ENCODE results near the gene TMEM163. TPM values are rescaled to one million over a fixed set of nuclear protein-coding genes. Genes with fewer than 3 reads are reported as not detected.

Gene TMEM163
- total RNA-seq, 1 experiment from 2014 or later = 0.12 TPM

- H3K4me3 ChIP-seq (replicated peaks in 1 of 2; ENCODE audit: low read depth in 1 of 2, low read length in 2 of 2) = no peak overlapping the region
- H3K9me2 ChIP-seq (ENCODE audit: insufficient read depth) = no peaks in the 10 kb centered on the region
- RAD21 ChIA-PET (ENCODE audit: low non-redundant PET in 1 of 2, low total read pairs in 2 of 2, uncharacterized antibody in 2 of 2, unreplicated experiment in 2 of 2) = no interaction called here
- H3K27me3 ChIP-seq (ENCODE audit: insufficient read depth, low read length) = peaks cover 13% of the 10 kb centered on the region
- POLR2A ChIA-PET = no interaction called here
- H2AFZ ChIP-seq (ENCODE audit: low read depth, low read length, poor library complexity, severe bottlenecking) = no peak overlapping the region
- H3K27ac ChIP-seq (ENCODE audit: low read depth, low read length) = no peak overlapping the region
- BruUV-seq (replicated peaks) = no TSS peak
- no peaks in the 10 kb centered on the region for H3K79me2 ChIP-seq (ENCODE audit: insufficient read depth, low read length)
- no peak overlapping the region for H3K9ac ChIP-seq (ENCODE audit: low read length)
- CTCF ChIA-PET = no interaction called here
- no peaks in the 10 kb centered on the region for H3K36me3 ChIP-seq (ENCODE audit: control insufficient read depth in 1 of 2, insufficient read depth in 2 of 2, low read length in 2 of 2)
- no peak for TF ChIP-seq SIN3A (IDR thresholded peaks at IDR 0.05; ENCODE audit: low read depth)
- no peak for TF ChIP-seq ELF1 (IDR thresholded peaks at IDR 0.05; ENCODE audit: borderline replicate concordance, low read depth)
- TF ChIP-seq RAD21 (IDR thresholded peaks at IDR 0.05; ENCODE audit: low read depth) = no peak
- no peak for TF ChIP-seq EZH2phosphoT487 (IDR thresholded peaks at IDR 0.05; ENCODE audit: borderline replicate concordance)
- no peak for TF ChIP-seq MAX (IDR thresholded peaks at IDR 0.05)
- H3K4me2 ChIP-seq (ENCODE audit: low read length) = no peak overlapping the region
- ATAC-seq (no peak), DNase-seq (ENCODE audit: low read depth, low spot score) (no peak)
- intact Hi-C loops (cut with micrococcal nuclease) = no loop called here
- no peaks in the 10 kb centered on the region for H3K9me3 ChIP-seq (ENCODE audit: control insufficient read depth in 1 of 2, insufficient read depth in 1 of 2, low read depth in 1 of 2, low read length in 2 of 2)
- H4K20me1 ChIP-seq (ENCODE audit: insufficient read depth) = no peaks in the 10 kb centered on the region
- H3K4me1 ChIP-seq (ENCODE audit: control insufficient read depth in 1 of 2, insufficient read depth in 2 of 2, low read length in 2 of 2) = no peaks in the 10 kb centered on the region
Measured at GRCh38 chr2:134555411-134555810, 163.4 kb downstream of the TMEM163 start.

- intact Hi-C loops (cut with micrococcal nuclease) = no loop called here
- Histone ChIP-seq H3K9me3 (ENCODE audit: control insufficient read depth in 1 of 2, insufficient read depth in 1 of 2, low read depth in 1 of 2, low read length in 2 of 2) (no peaks in the 10 kb centered on the region), H4K20me1 (ENCODE audit: insufficient read depth) (no peaks in the 10 kb centered on the region), H3K9ac (ENCODE audit: low read length) (no peak overlapping the region), H3K4me3 (replicated peaks in 1 of 2; ENCODE audit: low read depth in 1 of 2, low read length in 2 of 2) (no peak overlapping the region), H3K36me3 (ENCODE audit: control insufficient read depth in 1 of 2, insufficient read depth in 2 of 2, low read length in 2 of 2) (no peaks in the 10 kb centered on the region), H3K9me2 (ENCODE audit: insufficient read depth) (no peaks in the 10 kb centered on the region), H3K4me2 (ENCODE audit: low read length) (no peak overlapping the region), H3K27me3 (ENCODE audit: insufficient read depth, low read length) (peaks cover 18% of the 10 kb centered on the region), H3K27ac (ENCODE audit: low read depth, low read length) (no peak overlapping the region), H3K79me2 (ENCODE audit: insufficient read depth, low read length) (no peaks in the 10 kb centered on the region), H3K4me1 (ENCODE audit: control insufficient read depth in 1 of 2, insufficient read depth in 2 of 2, low read length in 2 of 2) (no peaks in the 10 kb centered on the region), H2AFZ (ENCODE audit: low read depth, low read length, poor library complexity, severe bottlenecking) (no peak overlapping the region)
- ChIA-PET RAD21 (ENCODE audit: low non-redundant PET in 1 of 2, low total read pairs in 2 of 2, uncharacterized antibody in 2 of 2, unreplicated experiment in 2 of 2) (no interaction called here), POLR2A (no interaction called here), CTCF (no interaction called here)
- TF ChIP-seq YY1 (IDR thresholded peaks at IDR 0.05; ENCODE audit: extremely low read depth, insufficient replicate concordance, low read depth, low read length) (no peak), EZH2 (IDR thresholded peaks at IDR 0.05) (no peak), EZH2phosphoT487 (IDR thresholded peaks at IDR 0.05; ENCODE audit: borderline replicate concordance) (no peak), SRF (IDR thresholded peaks at IDR 0.05; ENCODE audit: low read depth) (no peak), ZBTB33 (IDR thresholded peaks at IDR 0.05; ENCODE audit: extremely low read depth, insufficient replicate concordance, low read length) (no peak)
- DNase-seq (ENCODE audit: low read depth, low spot score) = no peak
- BruUV-seq (replicated peaks) = no TSS peak
- no peak for ATAC-seq
Measured at GRCh38 chr2:134553657-134554056, 165.1 kb downstream of the TMEM163 start.

Data from HCT116 (cell line).